IMR-90 (cell line): ENCODE measurements around the gene COA5. TPM values are rescaled to one million over a fixed set of nuclear protein-coding genes. Genes with fewer than 3 reads are reported as not detected.

Experiments used
- ATAC-seq: fragments of 200-7000 bp; cut with Tn5 transposase; 2 replicates; pipeline ENCODE4 v1.9.1; 2020; ENCODE audit warnings: low read depth, mild to moderate bottlenecking, moderate library complexity
- BruUV-seq: library from RNA; stranded (reverse); fragments of 400-500 nt; replicated peaks from 2 replicates; lab custom pipeline; 2021; lab: Mats Ljungman, UMichigan
- CTCF ChIA-PET: fragments of 300-600 bp; formaldehyde crosslinking; extraction: SDS; loops from one replicate; lab custom pipeline; 2021; ENCODE audit warnings: antibody characterized with exemption; lab: Yijun Ruan, JAX
- POLR2A ChIA-PET: fragments of 300-600 bp; sonication (Branson Sonifier 250); formaldehyde crosslinking; loops from one replicate; lab custom pipeline; 2022; ENCODE audit warnings: antibody characterized with exemption; ENCODE audit not compliant: unreplicated experiment; lab: Charles Lee
- DNase-seq: peaks from one replicate; pipeline ENCODE4 v3.0.0; 2013
- H2AFZ ChIP-seq: replicated peaks from 2 replicates; pipeline ENCODE3; 2013; ENCODE audit warnings: low read length, mild to moderate bottlenecking; ENCODE audit not compliant: poor library complexity
- H2AK5ac ChIP-seq: 2 replicates; pipeline ENCODE4 v1.6.1; 2013; ENCODE audit warnings: low read depth, low read length, inconsistent platforms
- H2AK9ac ChIP-seq: replicated peaks from 2 replicates; pipeline ENCODE3; 2013; ENCODE audit warnings: mild to moderate bottlenecking, low read depth, low read length, moderate library complexity; ENCODE audit not compliant: poor library complexity
- H2BK120ac ChIP-seq: 2 replicates; pipeline ENCODE4 v1.6.1; 2013; ENCODE audit warnings: low read depth, low read length, inconsistent platforms
- H2BK15ac ChIP-seq: 3 replicates; pipeline ENCODE4 v1.6.1; 2013; ENCODE audit warnings: low read depth, low read length, inconsistent platforms
- H2BK20ac ChIP-seq: 2 replicates; pipeline ENCODE4 v1.6.1; 2013; ENCODE audit warnings: low read depth, mild to moderate bottlenecking, inconsistent platforms, low read length, moderate library complexity
- H2BK5ac ChIP-seq: 2 replicates; pipeline ENCODE4 v1.6.1; 2013; ENCODE audit warnings: mild to moderate bottlenecking, low read depth, low read length, inconsistent platforms; ENCODE audit not compliant: poor library complexity, severe bottlenecking
- H3K14ac ChIP-seq: replicated peaks from 2 replicates; pipeline ENCODE4 v1.6.1; 2013; ENCODE audit warnings: low read depth, low read length, inconsistent platforms
- H3K18ac ChIP-seq: 2 replicates; pipeline ENCODE4 v1.6.1; 2013; ENCODE audit warnings: low read depth, low read length, control low read depth
- H3K23ac ChIP-seq: 2 replicates; pipeline ENCODE4 v1.6.1; 2013; ENCODE audit warnings: low read depth, low read length, inconsistent platforms
- H3K27ac ChIP-seq: 2 replicates; pipeline ENCODE4 v1.5.1; 2013; ENCODE audit warnings: mild to moderate bottlenecking, control low read depth, low read length; ENCODE audit not compliant: insufficient read depth
- H3K27me3 ChIP-seq: 2 replicates; pipeline ENCODE4 v1.6.1; 2013; ENCODE audit warnings: low read length; ENCODE audit not compliant: control insufficient read depth, insufficient read depth
- H3K36me3 ChIP-seq: 2 replicates; pipeline ENCODE4 v1.6.1; 2013; ENCODE audit warnings: low read length, mixed read lengths; ENCODE audit not compliant: control insufficient read depth, insufficient read depth
- H3K4ac ChIP-seq: 2 replicates; pipeline ENCODE4 v1.6.1; 2013; ENCODE audit warnings: low read depth, low read length, inconsistent platforms
- H3K4me1 ChIP-seq: 2 replicates; pipeline ENCODE4 v1.6.1; 2013; ENCODE audit warnings: low read length, mixed read lengths; ENCODE audit not compliant: control insufficient read depth, insufficient read depth
- H3K4me2 ChIP-seq: 2 replicates; pipeline ENCODE4 v1.6.1; 2013; ENCODE audit warnings: low read depth, mild to moderate bottlenecking, control low read depth, low read length, moderate library complexity
- H3K4me3 ChIP-seq: 2 replicates; pipeline ENCODE4 v1.5.1; 2013; ENCODE audit warnings: low read depth, mild to moderate bottlenecking, control low read depth, low read length, moderate library complexity; ENCODE audit not compliant: insufficient read depth
- H3K56ac ChIP-seq: 2 replicates; pipeline ENCODE4 v1.6.1; 2013; ENCODE audit warnings: low read length, inconsistent platforms; ENCODE audit not compliant: insufficient read depth; ENCODE audit errors: extremely low read depth
- H3K79me1 ChIP-seq, 2 experiments: 2 replicates each; pipeline ENCODE4 v1.6.1; 2013; ENCODE audit warnings: low read length in 2 of 2, inconsistent platforms in 1 of 2, low read depth in 1 of 2
- H3K9ac ChIP-seq: 2 replicates; pipeline ENCODE4 v1.6.1; 2013; ENCODE audit warnings: low read depth, low read length, control low read depth
- H3K9me1 ChIP-seq: 2 replicates; pipeline ENCODE4 v1.6.1; 2013; ENCODE audit warnings: low read length, inconsistent platforms; ENCODE audit not compliant: insufficient read depth
- H3K9me3 ChIP-seq: 2 replicates; pipeline ENCODE4 v1.6.1; 2013; ENCODE audit warnings: low read length; ENCODE audit not compliant: control insufficient read depth, insufficient read depth
- H4K20me1 ChIP-seq: 2 replicates; pipeline ENCODE4 v1.6.1; 2013; ENCODE audit warnings: low read length, inconsistent platforms; ENCODE audit not compliant: insufficient read depth
- H4K5ac ChIP-seq: 2 replicates; pipeline ENCODE4 v1.6.1; 2013; ENCODE audit warnings: mild to moderate bottlenecking, low read depth, low read length, control low read depth
- H4K8ac ChIP-seq, 2 experiments: 2 replicates each; pipeline ENCODE4 v1.6.1; 2013; ENCODE audit warnings: low read depth in 2 of 2, low read length in 2 of 2, control low read depth in 1 of 2, inconsistent platforms in 1 of 2
- H4K91ac ChIP-seq: 2 replicates; pipeline ENCODE4 v1.6.1; 2013; ENCODE audit warnings: low read depth, low read length, inconsistent platforms; ENCODE audit not compliant: insufficient read depth
- BHLHE40 ChIP-seq: fragments of 150-350 bp; IDR thresholded peaks from 2 replicates; pipeline ENCODE4 v1.6.1; 2016; ENCODE audit warnings: mild to moderate bottlenecking, low read depth, low read length
- CEBPB ChIP-seq: IDR thresholded peaks from 2 replicates; pipeline ENCODE4 v1.6.1; 2012; ENCODE audit warnings: low read depth, low read length, improper control_type of control experiment
- CTCF ChIP-seq: conservative IDR thresholded peaks from 2 replicates; pipeline ENCODE4 v1.5.1; 2012; ENCODE audit warnings: mild to moderate bottlenecking, low read depth, low read length, improper control_type of control experiment
- ELK1 ChIP-seq: fragments of 150-350 bp; IDR thresholded peaks from 2 replicates; pipeline ENCODE4 v1.6.1; 2016; ENCODE audit warnings: low read depth, mild to moderate bottlenecking, low read length, moderate library complexity, borderline replicate concordance
- FOS ChIP-seq: fragments of 150-350 bp; IDR thresholded peaks from 2 replicates; pipeline ENCODE4 v1.6.1; 2016; ENCODE audit warnings: low read depth, low read length
- MAFK ChIP-seq: IDR thresholded peaks from 2 replicates; pipeline ENCODE4 v1.6.1; 2012; ENCODE audit warnings: low read depth, low read length, improper control_type of control experiment
- MAZ ChIP-seq: IDR thresholded peaks from 2 replicates; pipeline ENCODE4 v1.6.1; 2012; ENCODE audit warnings: low read depth, mild to moderate bottlenecking, low read length, improper control_type of control experiment, moderate library complexity, borderline replicate concordance
- MXI1 ChIP-seq: IDR thresholded peaks from 2 replicates; pipeline ENCODE4 v1.6.1; 2012; ENCODE audit warnings: low read depth, mild to moderate bottlenecking, low read length, moderate library complexity, borderline replicate concordance
- NFE2L2 ChIP-seq: fragments of 150-350 bp; IDR thresholded peaks from 2 replicates; pipeline ENCODE4 v1.6.1; 2016; ENCODE audit warnings: low read depth, mild to moderate bottlenecking, low read length
- RAD21 ChIP-seq: IDR thresholded peaks from 2 replicates; pipeline ENCODE4 v1.6.1; 2012; ENCODE audit warnings: low read length, improper control_type of control experiment
- RCOR1 ChIP-seq: IDR thresholded peaks from 2 replicates; pipeline ENCODE4 v1.6.1; 2012; ENCODE audit warnings: mild to moderate bottlenecking, low read length, improper control_type of control experiment; ENCODE audit not compliant: insufficient replicate concordance
- RFX5 ChIP-seq: IDR thresholded peaks from 2 replicates; pipeline ENCODE4 v1.8.0; 2012; ENCODE audit warnings: low read depth, mild to moderate bottlenecking, low read length, moderate library complexity
- SMC3 ChIP-seq: fragments of 150-350 bp; IDR thresholded peaks from 2 replicates; pipeline ENCODE4 v1.6.1; 2016; ENCODE audit warnings: low read depth, mild to moderate bottlenecking, antibody characterized with exemption, low read length, moderate library complexity
- USF2 ChIP-seq: fragments of 150-350 bp; IDR thresholded peaks from 2 replicates; pipeline ENCODE4 v1.6.1; 2017; ENCODE audit warnings: mild to moderate bottlenecking, antibody characterized with exemption, low read length, low read depth
- WGBS, 2 experiments: methylation state at CpG; one replicate each; pipeline versions ENCODE4 v1.1.5 to v1.1.7; 2013; ENCODE audit warnings: missing lambda C conversion rate in 2 of 2; ENCODE audit not compliant: insufficient read length in 1 of 2; ENCODE audit errors: extremely low coverage in 2 of 2; 5-methylcytosine and 5-hydroxymethylcytosine counted together
- dilution Hi-C: fragments of 300-500 bp; cut with HindIII; formaldehyde crosslinking; loops from one replicate; pipeline ENCODE4 v1.14.3; 2018; ENCODE audit warnings: low sequenced_read_pairs; ENCODE audit not compliant: unreplicated experiment
- in situ Hi-C: fragments of 300-500 bp; cut with MboI; formaldehyde crosslinking; loops from 3 replicates; pipeline ENCODE4 v1.14.3; 2019; ENCODE audit warnings: low sequenced_read_pairs, inconsistent platforms, mixed read lengths
- intact Hi-C: fragments of 100-400 bp; cut with micrococcal nuclease; formaldehyde crosslinking; loops from 2 replicates; pipeline ENCODE4 v1.10.0; 2022
- polyA plus RNA-seq, 3 experiments: library from polyadenylated mRNA; depleted of rRNA; stranded (reverse); fragments of >200 nt; gene quantifications; 2 replicates each; pipeline ENCODE4 v1.2.3, GENCODE V29; 2012; ENCODE audit warnings: low replicate concordance in 1 of 3
- total RNA-seq: library from RNA; depleted of rRNA; stranded (reverse); fragments of >200 nt; gene quantifications from 2 replicates; pipeline ENCODE4 v1.2.3, GENCODE V29; 2012

COA5 gene
- total and polyA plus RNA-seq, 2 of the 4 experiments (the other 2 are of a cell fraction): 8.4 to 14.2 TPM

- POLR2A ChIA-PET: no interaction called here
- H2BK15ac ChIP-seq: no peak overlapping the region
- no peak overlapping the region for H2BK120ac ChIP-seq
- no peaks in the 10 kb centered on the region for H3K4me1 ChIP-seq
- no peak overlapping the region for H4K8ac ChIP-seq
- H2AK9ac ChIP-seq: no peak overlapping the region
- intact Hi-C loops (loop anchor here (1.0 kb wide), 2 partner anchors 188 to 417 kb away; no protein-coding TSS in a partner anchor), in situ Hi-C loops (loop anchor here (5.0 to 25.0 kb wide), 3 partner anchors 195 to 863 kb away; no protein-coding TSS in a partner anchor), dilution Hi-C loops (no loop called here)
- H4K20me1 ChIP-seq: no peaks in the 10 kb centered on the region
- ATAC-seq (peak; percentile 100), DNase-seq (peak; percentile 71)
- H3K4ac ChIP-seq: no peak overlapping the region
- H3K18ac ChIP-seq: no peak overlapping the region
- no peak overlapping the region for H3K9ac ChIP-seq
- no peaks in the 10 kb centered on the region for H3K36me3 ChIP-seq
- H4K5ac ChIP-seq: no peak overlapping the region
- no peak overlapping the region for H2AK5ac ChIP-seq
- CTCF ChIA-PET: interaction anchor here (0.5 to 1.6 kb wide), 17 partner anchors 11 to 1770 kb away, joined by 3 to 20 read pairs (median 4); no protein-coding TSS in a partner anchor
- BruUV-seq: no TSS peak
- H3K27me3 ChIP-seq: peaks cover 4% of the 10 kb centered on the region
- no peaks in the 10 kb centered on the region for H3K9me3 ChIP-seq
- H3K56ac ChIP-seq: no peak overlapping the region
- WGBS, 2 experiments: no CpG with 5 or more reads among the region's 4 CpGs
- H3K79me1 ChIP-seq: no peaks in the 10 kb centered on the region
- no peak overlapping the region for H4K91ac ChIP-seq
- H3K23ac ChIP-seq: no peak overlapping the region
- H3K4me3 ChIP-seq: no peak overlapping the region
- no peak overlapping the region for H3K27ac ChIP-seq
- H2AFZ ChIP-seq: no peak overlapping the region
- H3K4me2 ChIP-seq: no peak overlapping the region
- H2BK5ac ChIP-seq: no peak overlapping the region
- H2BK20ac ChIP-seq: no peak overlapping the region
- H3K14ac ChIP-seq: no peak overlapping the region
- H3K9me1 ChIP-seq: no peaks in the 10 kb centered on the region
- TF ChIP-seq CEBPB (no peak), MAZ (no peak), RFX5 (no peak), RAD21 (peak; percentile 92), SMC3 (peak; percentile 86), BHLHE40 (no peak), CTCF (peak; percentile 96), FOS (no peak), NFE2L2 (no peak), MXI1 (no peak), ELK1 (no peak), USF2 (no peak), RCOR1 (no peak), MAFK (no peak)
Observed at GRCh38 chr2:98649135-98649991, 41.1 kb upstream of the COA5 start.
